ENCODE results near the gene TRIM72. TPM values are rescaled to one million over a fixed set of nuclear protein-coding genes. Genes with fewer than 3 reads are reported as not detected.
"Not testable (repeated sequence)": the region's sequence is repeated elsewhere in the genome, so short reads cannot be mapped to it uniquely, and the experiment has no call there.

The TRIM72 gene
- total RNA-seq, 4 donors from 2014 or later = under 0.01 TPM; not detected in 3

DNA sequence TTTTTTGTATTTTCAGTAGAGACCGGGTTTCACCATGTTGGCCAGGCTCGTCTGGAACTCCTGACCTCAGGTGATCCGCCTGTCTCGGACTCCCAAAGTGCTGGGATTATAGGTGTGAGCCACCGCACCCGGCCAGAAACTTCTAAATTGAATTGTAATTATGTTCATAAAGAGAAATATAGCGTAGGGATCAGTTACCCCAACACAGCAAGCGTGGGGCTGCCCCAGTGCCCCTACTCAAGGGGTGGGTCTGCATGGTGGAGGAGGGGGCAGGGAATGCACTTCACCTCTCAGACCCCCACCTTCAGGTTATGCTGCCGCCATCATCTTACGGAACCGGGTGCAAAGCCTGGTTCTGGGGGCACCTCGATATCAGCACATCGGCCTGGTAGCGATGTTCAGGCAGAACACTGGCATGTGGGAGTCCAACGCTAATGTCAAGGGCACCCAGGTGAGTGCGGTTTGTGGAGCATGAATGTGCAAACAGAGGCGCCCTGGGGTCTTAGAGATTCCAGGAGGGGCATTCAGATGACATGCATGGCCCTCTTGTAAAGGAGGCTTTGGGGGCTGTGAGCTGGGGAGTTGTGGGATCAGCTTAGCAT lies 63.8 kb downstream of the TRIM72 start:
- Histone ChIP-seq H3K27ac (no peak overlapping the region), H3K9me3 (no peaks in the 10 kb centered on the region), H3K36me3 (no peaks in the 10 kb centered on the region), H3K4me3 (no peak overlapping the region), H3K27me3 (no peaks in the 10 kb centered on the region), H3K4me1 (no peaks in the 10 kb centered on the region)
- intact Hi-C loops (cut with DNase I; ENCODE audit: low total_unique reads) = no loop called here
- no peak for DNase-seq
- TF ChIP-seq, protein P1, sequence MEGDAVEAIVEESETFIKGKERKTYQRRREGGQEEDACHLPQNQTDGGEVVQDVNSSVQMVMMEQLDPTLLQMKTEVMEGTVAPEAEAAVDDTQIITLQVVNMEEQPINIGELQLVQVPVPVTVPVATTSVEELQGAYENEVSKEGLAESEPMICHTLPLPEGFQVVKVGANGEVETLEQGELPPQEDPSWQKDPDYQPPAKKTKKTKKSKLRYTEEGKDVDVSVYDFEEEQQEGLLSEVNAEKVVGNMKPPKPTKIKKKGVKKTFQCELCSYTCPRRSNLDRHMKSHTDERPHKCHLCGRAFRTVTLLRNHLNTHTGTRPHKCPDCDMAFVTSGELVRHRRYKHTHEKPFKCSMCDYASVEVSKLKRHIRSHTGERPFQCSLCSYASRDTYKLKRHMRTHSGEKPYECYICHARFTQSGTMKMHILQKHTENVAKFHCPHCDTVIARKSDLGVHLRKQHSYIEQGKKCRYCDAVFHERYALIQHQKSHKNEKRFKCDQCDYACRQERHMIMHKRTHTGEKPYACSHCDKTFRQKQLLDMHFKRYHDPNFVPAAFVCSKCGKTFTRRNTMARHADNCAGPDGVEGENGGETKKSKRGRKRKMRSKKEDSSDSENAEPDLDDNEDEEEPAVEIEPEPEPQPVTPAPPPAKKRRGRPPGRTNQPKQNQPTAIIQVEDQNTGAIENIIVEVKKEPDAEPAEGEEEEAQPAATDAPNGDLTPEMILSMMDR (IDR thresholded peaks at IDR 0.05) = no peak
- TF ChIP-seq POLR2A (IDR thresholded peaks at IDR 0.05) = no peak

DNA sequence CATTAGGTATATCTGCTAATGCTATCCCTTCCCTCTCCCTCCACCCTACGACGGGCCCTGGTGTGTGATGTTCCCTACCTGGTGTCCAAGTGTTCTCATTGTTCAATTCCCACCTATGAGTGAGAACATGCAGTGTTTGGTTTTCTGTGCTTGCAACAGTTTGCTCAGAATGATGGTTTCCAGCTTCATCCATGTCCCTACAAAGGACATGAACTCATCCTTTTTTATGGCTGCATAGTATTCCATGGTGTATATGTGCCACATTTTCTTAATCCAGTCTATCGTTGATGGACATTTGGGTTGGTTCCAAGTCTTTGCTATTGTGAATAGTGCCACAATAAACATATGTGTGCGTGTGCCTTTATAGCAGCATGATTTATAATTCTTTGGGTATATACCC lies 64.9 kb downstream of the TRIM72 start:
- intact Hi-C loops (cut with DNase I; ENCODE audit: low total_unique reads); H3K4me1 ChIP-seq; H3K36me3 ChIP-seq; H3K27ac ChIP-seq; H3K9me3 ChIP-seq; H3K27me3 ChIP-seq; DNase-seq; H3K4me3 ChIP-seq: not testable (repeated sequence)

Small RNAs within 50 kb of the gene (small RNA-seq; reads per million reads assigned to genes)
- gene AC009088.4 = not detected
- gene NDUFA3P6 = not detected

Other genes with a start within 250 kb of the TRIM72 start
- gene HSD3B7, start 228.9 kb upstream of the TRIM72 start, total RNA-seq = 10 to 100 TPM in 2 of 4 donors, 1 to 10 TPM in 2; 7.2 to 18.0 (median 11.3) TPM
- 1 to 10 TPM in 3 of 4 donors, under 1 TPM in 1; 0.88 to 2.6 (median 2.5) TPM for gene STX1B, start 203.5 kb upstream of the TRIM72 start, total RNA-seq
- 100 to 1,000 TPM in 1 of 4 donors, 10 to 100 TPM in 3; 26.2 to 114 (median 85.1) TPM for gene STX4, start 180.6 kb upstream of the TRIM72 start, total RNA-seq
- 10 to 100 TPM in 1 of 4 donors, 1 to 10 TPM in 3; 4.4 to 20.6 (median 6.4) TPM for gene ZNF668, start 139.9 kb upstream of the TRIM72 start, total RNA-seq
- gene ZNF646, start 139.7 kb upstream of the TRIM72 start, total RNA-seq = 10 to 100 TPM in 3 of 4 donors, 1 to 10 TPM in 1; 3.3 to 17.3 (median 15.1) TPM
- 1 to 10 TPM in 2 of 4 donors, under 1 TPM in 1, not detected in 1; under 0.01 to 5.5 (median 2.4) TPM for gene PRSS53, start 125.2 kb upstream of the TRIM72 start, total RNA-seq
- 10 to 100 TPM; 68.7 to 81.8 (median 73.5) TPM for gene VKORC1, start 119.3 kb upstream of the TRIM72 start, total RNA-seq
- 10 to 100 TPM; 15.3 to 32.1 (median 21.9) TPM for gene BCKDK, start 105.7 kb upstream of the TRIM72 start, total RNA-seq
- 100 to 1,000 TPM in 1 of 4 donors, 10 to 100 TPM in 3; 63.0 to 101 (median 77.8) TPM for gene KAT8, start 96.5 kb upstream of the TRIM72 start, total RNA-seq
- gene PRSS8, start 78.4 kb upstream of the TRIM72 start, total RNA-seq = 1 to 10 TPM in 1 of 4 donors, under 1 TPM in 1, not detected in 2; 0.26 to 8.7 TPM
- gene PRSS36, start 64.1 kb upstream of the TRIM72 start, total RNA-seq = under 1 TPM in 2 of 4 donors, not detected in 2; 0.48 to 0.76 TPM
- 100 to 1,000 TPM in 2 of 4 donors, 10 to 100 TPM in 2; 21.5 to 356 (median 109) TPM for gene FUS, start 34.0 kb upstream of the TRIM72 start, total RNA-seq
- 10 to 100 TPM; 12.7 to 87.1 (median 18.0) TPM for gene PYCARD, start 11.4 kb upstream of the TRIM72 start, total RNA-seq
- not detected for gene PYDC1, start 3.0 kb downstream of the TRIM72 start, total RNA-seq
- 1 to 10 TPM; 3.1 to 7.9 (median 5.1) TPM for gene ITGAM, start 45.9 kb downstream of the TRIM72 start, total RNA-seq
- gene ITGAX, start 141.1 kb downstream of the TRIM72 start, total RNA-seq = 1 to 10 TPM in 3 of 4 donors, not detected in 1; 1.4 to 3.5 (median 2.6) TPM
- gene ITGAD, start 179.2 kb downstream of the TRIM72 start, total RNA-seq = under 1 TPM in 1 of 4 donors, not detected in 3; 0.12 TPM
- gene COX6A2, start 214.2 kb downstream of the TRIM72 start, total RNA-seq = not detected
- 1 to 10 TPM in 3 of 4 donors, not detected in 1; 1.0 to 3.3 (median 1.5) TPM for gene ZNF843, start 228.7 kb downstream of the TRIM72 start, total RNA-seq
- 10 to 100 TPM in 2 of 4 donors, 1 to 10 TPM in 2; 2.1 to 12.7 (median 8.0) TPM for gene ARMC5, start 245.4 kb downstream of the TRIM72 start, total RNA-seq

Data from uterus (tissue), 4 donors.